Femur (tissue), 1 donor: ENCODE data around the gene TBC1D30.

ENCODE experiments used
- DNase-seq: peaks from one replicate; pipeline ENCODE4 v3.0.0-alpha.2; 2017

TBC1D30 gene

DNA sequence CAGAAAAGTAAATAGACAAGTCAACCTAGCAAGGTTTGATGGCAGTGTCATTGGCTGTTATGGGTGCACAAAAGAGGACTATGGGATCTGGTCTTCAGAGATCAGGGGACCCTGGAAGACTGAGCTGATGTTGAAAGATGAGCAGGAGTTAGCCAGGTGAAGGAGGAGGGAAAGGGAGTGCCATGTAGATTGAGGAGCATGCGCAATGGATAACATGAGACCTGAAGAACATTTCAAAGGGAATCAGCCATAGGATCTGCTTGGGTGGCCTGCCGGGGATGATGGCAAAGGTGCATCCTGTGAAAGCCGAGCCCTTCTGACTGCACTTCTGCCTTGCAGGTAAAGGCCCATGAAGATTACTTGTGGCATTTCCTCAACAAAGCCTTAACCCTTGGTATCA, 90.8 kb downstream of the TBC1D30 start:
- DNase-seq = no peak

GRCh38 chr12:64916411-64917261, 92.2 kb downstream of the TBC1D30 start:
- no peak for DNase-seq

- no peak for DNase-seq
Observed at GRCh38 chr12:64918344-64918743, 93.9 kb downstream of the TBC1D30 start.

GRCh38 chr12:64918801-64919200, 94.4 kb downstream of the TBC1D30 start:
- peak; percentile 29 for DNase-seq

GRCh38 chr12:64922853-64923252, 98.4 kb downstream of the TBC1D30 start:
- no peak for DNase-seq

GRCh38 chr12:64923536-64923935, 99.1 kb downstream of the TBC1D30 start:
- DNase-seq = no peak
